HUDEP-2 (cell line): ENCODE results near the gene INPP5E.

Experiments used
- DNase-seq, 76 experiments: peaks; one replicate each; lab custom pipeline; 2025; ENCODE audit not compliant: unreplicated experiment in 76 of 76; lab: John Stamatoyannopoulos, UW

INPP5E gene, protein sequence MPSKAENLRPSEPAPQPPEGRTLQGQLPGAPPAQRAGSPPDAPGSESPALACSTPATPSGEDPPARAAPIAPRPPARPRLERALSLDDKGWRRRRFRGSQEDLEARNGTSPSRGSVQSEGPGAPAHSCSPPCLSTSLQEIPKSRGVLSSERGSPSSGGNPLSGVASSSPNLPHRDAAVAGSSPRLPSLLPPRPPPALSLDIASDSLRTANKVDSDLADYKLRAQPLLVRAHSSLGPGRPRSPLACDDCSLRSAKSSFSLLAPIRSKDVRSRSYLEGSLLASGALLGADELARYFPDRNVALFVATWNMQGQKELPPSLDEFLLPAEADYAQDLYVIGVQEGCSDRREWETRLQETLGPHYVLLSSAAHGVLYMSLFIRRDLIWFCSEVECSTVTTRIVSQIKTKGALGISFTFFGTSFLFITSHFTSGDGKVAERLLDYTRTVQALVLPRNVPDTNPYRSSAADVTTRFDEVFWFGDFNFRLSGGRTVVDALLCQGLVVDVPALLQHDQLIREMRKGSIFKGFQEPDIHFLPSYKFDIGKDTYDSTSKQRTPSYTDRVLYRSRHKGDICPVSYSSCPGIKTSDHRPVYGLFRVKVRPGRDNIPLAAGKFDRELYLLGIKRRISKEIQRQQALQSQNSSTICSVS

DNA sequence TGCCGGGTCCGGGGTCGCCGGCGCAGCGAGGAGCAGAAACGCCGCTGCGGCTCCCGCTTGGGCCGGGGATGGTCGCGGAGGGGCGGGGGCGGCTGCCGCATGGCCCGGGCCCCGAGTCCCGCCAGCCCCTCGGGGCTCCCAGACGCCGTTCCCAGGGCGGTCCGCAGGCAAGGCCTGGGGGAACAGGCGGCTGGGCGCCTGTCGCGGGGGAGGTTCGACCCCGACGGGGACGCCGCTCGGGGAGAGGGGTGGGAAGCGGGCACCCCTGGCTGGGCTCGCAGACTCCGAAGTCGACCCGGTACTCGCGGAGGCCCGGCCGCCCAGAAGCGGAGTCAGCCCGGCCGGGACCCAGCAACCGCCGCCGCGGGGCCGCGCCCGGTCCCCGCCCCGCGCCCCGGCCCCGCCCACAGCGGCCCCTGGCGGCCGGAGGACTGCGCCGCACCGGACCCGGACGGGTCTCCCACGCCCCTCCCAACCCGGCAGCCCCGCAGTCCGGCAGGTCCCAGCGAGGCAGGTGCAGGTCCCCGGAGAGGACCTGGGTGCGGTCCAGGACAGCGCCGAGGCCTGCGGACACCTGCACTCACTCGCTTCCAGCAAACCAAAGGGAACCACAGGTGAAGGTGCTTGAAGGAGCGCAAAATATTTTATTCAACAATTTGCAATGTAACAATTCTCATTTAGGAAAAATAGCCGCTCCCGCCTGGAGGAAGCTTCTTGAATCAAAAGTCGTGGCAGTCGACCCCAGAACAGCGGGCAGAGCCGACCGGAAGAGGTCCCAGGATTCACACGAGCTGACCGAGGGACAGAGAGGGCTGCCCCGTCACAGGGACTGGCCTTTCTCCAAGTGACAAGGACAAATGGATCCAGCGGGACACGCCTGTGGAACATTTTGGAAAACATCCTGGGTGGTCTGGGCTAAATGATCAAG, at the start of gene INPP5E:
Gene INPP5E, minus strand, starts transcription at position 365 of the 928 bp plus-strand sequence. CDS start 426 bp downstream, outside the sequence.
- peak in 67 of 76 experiments; percentile 0 to 82 (median 60) for DNase-seq

- peak in 33 of 76 experiments; percentile 2 to 44 (median 22) for DNase-seq
Observed at GRCh38 chr9:136488247-136489214, 48.9 kb upstream of the INPP5E start.

GRCh38 chr9:136487672-136488071, 48.0 kb upstream of the INPP5E start:
- no peak for DNase-seq

- no peak for DNase-seq
Observed at GRCh38 chr9:136486823-136487620, 47.4 kb upstream of the INPP5E start.

- no peak for DNase-seq
Observed at GRCh38 chr9:136486131-136486530, 46.5 kb upstream of the INPP5E start.

- peak in 69 of 76 experiments; percentile 3 to 80 (median 60) for DNase-seq
Observed at GRCh38 chr9:136485049-136486045, 45.7 kb upstream of the INPP5E start.

DNA sequence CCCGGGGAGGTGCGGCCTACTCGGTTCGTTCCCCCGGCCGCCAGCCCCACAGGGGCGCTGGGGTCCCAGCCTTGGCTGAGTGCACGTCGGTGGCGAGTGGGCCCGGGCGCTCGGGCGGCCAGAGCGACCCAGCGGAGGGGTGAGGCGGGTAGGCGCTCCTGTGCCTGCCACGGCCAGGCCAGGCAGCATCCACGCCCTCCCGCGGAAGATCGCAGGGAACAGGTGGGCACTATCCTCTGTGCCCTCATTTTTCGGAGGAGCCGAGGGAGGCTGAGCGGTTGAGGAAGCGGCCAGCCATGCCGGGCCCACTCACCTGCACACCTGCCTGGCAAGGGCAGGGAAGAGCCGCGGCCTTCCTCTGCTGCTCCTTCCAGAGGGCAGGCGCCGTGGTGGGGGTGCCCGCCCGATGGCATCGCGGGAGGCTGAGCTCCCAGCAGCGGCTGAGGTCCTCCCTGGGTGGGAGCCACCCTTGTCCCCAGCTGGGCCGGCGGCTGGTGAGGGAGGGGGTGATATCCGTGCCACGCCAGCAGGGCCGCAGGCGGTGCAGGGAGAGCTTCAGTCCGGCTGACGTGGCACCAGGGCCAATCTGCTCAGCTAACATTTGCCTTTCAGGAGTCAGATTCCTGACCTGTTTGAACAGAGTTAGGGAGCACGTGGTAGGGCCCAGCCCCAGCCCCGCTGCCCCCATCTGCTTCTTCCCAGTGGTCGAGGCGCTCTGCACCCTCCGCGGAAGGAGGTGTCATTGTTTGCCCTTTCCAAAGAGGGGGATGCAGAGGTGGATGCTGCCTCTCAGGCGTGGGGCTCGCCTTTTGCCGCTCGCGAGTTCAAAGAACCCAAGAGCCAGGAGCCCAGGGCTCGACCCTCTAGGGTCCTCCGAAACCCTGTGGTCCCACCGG, 44.8 kb upstream of the INPP5E start:
- peak in 1 of 76 experiments; percentile 63 for DNase-seq

- DNase-seq = peak in 73 of 76 experiments; percentile 47 to 97 (median 87)
Observed at GRCh38 chr9:136483589-136484152, 44.0 kb upstream of the INPP5E start.

DNA sequence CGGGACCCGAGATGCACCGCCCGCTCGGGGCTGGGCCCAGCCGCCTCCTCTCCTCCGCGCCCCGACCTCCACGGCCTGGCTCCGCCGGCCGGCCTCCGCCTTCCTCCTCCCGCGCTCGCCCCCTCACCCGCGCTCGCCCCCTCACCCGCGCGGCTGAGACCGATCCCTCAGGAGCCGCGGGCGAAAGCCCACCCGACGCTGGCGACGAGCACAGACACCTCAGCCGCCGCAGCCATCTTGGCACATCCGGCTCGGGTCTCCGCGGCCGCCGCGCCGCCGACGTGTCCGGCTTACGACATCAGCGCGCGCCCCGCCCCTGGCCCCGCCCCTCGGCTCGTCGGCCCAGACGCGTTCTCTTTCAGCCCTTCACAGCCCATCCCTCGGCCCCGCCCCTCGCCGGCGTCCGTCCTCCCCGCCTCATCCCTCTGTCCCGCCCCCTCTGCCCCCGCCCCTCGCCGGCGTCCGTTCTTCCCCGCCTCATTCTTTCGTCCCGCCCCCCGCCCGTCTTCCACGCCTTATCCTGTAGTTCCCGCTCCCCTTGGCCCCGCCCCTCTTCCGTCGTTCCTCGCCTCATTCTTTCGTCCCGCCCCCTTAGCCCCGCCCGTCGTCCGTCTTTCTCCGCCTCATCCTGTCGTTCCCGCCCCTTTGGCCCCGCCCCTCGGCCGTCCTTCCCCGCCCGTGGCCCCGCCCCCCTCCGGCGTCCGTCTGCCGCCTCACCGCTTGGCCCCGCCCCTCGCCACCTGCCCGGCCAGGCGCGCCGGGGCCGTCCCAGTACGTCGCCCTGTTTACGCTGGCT, 43.3 kb upstream of the INPP5E start, which contains the start of gene SEC16A:
Gene SEC16A, minus strand, starts transcription at position 248 of the 796 bp plus-strand sequence. CDS start 5,425 bp downstream, outside the sequence.
- DNase-seq = peak; percentile 34 to 100 (median 99)

DNA sequence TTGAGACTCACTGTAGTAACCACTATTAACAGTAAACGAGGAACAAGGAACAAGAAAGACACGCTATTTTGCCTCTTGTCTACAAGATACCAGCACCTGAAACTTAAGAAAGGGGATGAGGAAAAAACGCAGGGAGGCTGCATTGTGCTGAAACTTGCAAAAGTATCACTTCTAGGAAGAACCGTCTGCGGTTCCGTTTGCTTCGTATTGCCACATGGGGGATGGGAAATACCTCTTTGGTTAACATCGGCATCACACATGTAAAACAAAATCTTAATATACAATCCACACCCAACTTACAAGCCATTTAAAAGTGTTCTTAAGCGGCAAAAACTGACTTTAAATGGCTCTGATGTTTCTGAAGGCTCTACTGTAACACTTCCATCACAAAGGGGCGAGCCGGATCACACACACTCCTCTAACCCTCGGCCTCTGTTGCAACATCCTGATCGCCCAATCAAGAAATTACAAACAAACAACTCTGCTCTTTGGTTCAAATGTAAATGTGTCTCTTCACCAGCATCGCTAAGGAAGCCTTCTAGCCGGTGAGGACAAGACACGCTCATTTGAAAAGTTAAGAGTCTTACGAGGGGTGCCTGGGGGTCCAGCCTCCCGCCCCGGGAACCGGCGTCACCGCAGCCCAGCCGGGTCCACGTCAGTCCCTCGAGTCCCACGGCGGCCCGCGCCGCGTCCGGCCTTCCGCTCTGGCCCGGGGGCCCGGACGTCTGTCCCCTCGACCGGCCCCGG, 42.6 kb upstream of the INPP5E start:
- peak in 3 of 76 experiments; percentile 2 to 23 (median 8) for DNase-seq

GRCh38 chr9:136481558-136481957, 41.9 kb upstream of the INPP5E start:
- no peak for DNase-seq

DNA sequence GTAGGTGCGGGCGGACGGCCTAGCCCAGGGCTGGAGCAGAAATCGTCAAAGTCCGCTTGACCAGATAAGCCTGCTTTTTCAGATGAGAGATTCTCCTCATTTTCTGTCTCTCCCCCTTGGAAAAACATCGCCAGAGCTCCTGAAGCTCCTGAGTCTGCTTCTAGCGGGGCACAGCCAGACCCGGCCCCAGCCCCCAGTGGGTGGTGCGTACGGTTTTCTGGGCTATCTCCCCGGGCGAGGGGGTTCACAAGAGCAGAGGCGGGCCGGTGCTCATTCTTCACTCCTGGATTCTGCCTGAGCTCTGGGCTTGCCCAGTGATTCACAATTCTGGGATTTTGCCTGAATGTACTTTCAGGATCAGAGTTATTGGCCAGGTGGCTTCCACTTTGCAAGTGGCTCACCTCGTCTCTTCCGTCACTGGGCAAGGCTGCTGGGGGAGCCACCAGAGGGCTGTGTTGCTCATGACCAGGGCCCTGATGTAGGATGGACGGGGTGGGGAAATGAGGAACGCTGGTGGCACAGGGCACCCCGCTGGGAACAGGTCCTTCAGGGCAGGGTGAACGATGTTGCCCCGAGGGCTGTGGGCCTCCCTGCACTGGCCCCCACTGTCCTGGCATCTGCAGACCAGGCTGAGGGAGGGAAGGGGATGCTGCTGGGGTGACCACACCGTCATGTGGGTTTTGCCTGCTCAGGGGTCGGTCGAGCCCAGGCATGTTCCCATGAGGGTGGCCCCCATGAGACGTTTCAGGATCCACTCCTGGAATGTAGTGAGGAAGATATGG, 36.9 kb upstream of the INPP5E start:
- DNase-seq = no peak

- DNase-seq = no peak
Observed at GRCh38 chr9:136474974-136475865, 35.6 kb upstream of the INPP5E start.
